Measurements from ENCODE around the gene SLC16A13.

DNA sequence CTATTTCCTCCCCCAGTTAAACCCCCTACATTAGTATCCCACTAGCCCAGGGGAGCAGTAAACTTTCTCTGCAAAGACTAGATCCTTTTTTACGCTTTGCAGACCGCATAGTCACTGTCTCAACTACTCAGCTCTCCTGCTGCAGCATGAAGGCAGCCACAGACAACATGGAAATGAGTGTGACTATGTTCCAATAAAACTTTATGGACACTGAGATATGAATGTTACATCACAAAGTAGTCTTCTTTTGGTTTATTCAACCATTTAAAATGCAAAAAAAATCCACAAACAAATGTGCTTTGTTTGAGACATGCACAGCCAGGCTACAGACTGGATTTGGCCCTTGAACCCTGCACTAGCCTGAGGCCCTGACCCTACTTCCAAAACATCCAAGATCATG lies 25.3 kb upstream of the SLC16A13 start:
- TF ChIP-seq, protein P1, sequence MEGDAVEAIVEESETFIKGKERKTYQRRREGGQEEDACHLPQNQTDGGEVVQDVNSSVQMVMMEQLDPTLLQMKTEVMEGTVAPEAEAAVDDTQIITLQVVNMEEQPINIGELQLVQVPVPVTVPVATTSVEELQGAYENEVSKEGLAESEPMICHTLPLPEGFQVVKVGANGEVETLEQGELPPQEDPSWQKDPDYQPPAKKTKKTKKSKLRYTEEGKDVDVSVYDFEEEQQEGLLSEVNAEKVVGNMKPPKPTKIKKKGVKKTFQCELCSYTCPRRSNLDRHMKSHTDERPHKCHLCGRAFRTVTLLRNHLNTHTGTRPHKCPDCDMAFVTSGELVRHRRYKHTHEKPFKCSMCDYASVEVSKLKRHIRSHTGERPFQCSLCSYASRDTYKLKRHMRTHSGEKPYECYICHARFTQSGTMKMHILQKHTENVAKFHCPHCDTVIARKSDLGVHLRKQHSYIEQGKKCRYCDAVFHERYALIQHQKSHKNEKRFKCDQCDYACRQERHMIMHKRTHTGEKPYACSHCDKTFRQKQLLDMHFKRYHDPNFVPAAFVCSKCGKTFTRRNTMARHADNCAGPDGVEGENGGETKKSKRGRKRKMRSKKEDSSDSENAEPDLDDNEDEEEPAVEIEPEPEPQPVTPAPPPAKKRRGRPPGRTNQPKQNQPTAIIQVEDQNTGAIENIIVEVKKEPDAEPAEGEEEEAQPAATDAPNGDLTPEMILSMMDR (IDR thresholded peaks at IDR 0.05; ENCODE audit: poor library complexity): no peak
- TF ChIP-seq EZH2phosphoT487 (IDR thresholded peaks at IDR 0.05; ENCODE audit: low read depth, severe bottlenecking, unreplicated experiment): no peak

All from hepatocyte (in vitro differentiated cells).